Stimulated activated CD8-positive, alpha-beta memory T cell treated with anti-CD3 and anti-CD28 coated beads, Interleukin-15, amount 100 ng/mL, for 4 hours (primary cell): ENCODE data around the gene SLIT1.

Experiments used
- DNase-seq, 2 donors: peaks; one replicate each; pipeline ENCODE4 v3.0.0-alpha.2; 2020; ENCODE audit warnings: low read depth in 2 of 2

SLIT1 gene

DNA sequence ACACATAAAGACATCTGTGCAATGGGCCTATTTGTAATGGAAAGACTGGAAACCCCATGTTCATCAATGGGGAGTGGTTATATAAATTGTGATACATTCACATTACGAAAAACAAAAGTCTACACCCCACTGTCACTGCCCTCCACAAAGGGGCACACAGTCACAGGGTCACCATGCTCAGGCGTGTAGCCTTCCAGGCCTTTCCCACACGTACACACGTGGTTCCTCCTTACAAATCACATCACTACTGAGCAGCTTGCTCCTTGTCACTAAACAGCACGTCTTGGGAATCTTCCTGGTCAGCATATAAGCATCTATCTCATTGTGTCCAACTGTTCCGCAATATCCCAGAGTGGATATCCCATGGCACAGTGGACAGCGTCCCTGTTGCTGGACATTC lies 163.1 kb downstream of the SLIT1 start:
- no peak for DNase-seq

- no peak for DNase-seq
Observed at GRCh38 chr10:97020452-97021400, 165.0 kb downstream of the SLIT1 start.

DNA sequence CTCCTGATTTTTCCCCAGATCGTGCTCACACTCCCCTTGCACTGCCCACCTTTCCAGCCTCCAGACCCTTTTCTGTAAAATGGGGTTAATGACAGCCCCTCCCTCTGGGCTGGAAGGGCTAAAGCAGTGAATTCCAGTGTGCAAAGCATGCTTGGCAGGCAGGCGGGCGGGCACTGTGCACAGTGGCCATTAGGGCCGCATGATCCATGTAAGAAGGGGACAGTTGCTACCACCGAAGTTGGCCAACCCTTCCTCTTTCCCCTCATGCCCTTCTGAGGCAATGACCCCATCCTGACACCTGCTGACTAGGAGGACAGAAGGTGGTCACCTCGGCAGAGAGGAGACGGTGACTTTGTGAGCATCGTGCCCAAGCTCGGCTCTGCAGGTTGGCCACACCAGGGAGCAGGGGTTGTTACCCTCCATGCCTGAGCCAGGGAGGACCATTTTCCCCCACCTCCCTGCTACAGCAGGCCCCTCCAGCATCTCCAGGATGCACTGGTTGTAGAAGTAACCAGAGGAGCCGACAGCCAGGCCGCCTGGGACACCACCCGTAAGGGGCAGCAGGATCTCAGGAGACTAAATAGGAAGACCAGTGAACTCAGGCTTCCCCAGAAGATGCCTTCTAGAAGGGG lies 166.4 kb downstream of the SLIT1 start:
- no peak for DNase-seq

GRCh38 chr10:97018251-97019212 lies 167.2 kb downstream of the SLIT1 start:
- no peak for DNase-seq

- DNase-seq = no peak
Observed at GRCh38 chr10:97017474-97017903, 168.3 kb downstream of the SLIT1 start.

DNA sequence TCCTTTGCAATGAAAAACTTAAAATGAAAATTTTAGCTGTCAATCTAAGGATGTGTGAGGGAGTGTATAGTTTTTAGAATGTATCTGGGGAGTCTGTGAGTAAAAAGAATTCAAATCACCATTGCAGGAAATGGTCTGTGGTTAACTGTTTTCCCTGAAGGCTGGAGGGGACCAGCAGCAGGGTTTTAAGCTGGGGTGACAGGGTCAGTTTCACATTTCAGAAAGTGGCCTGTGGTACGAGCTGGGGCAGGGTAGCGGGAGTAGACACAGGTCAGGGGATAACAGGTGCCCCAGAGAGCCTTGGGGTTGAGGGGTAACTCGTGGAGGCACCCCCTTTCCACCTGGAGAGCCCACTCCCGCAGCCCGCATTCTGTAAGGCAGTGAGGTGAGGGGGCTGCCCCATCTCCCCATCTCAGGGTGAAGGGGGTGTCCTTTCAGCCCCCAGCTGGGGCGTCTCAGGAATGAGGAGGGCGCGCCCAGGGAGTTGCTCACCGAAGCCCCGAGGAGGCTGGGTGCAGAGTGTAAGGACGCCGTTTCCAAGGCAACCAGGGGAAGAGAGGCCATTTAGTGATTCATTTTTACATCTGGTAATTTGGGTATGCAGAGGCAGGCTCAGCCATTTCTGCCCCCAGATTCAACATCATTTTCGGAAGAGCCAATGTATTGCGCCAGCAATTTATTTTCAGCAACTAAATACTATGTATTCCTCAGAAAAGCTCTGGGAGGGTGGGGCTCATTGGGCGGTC lies 168.9 kb downstream of the SLIT1 start:
- DNase-seq = no peak

GRCh38 chr10:97015240-97015639 lies 170.5 kb downstream of the SLIT1 start:
- no peak for DNase-seq

DNA sequence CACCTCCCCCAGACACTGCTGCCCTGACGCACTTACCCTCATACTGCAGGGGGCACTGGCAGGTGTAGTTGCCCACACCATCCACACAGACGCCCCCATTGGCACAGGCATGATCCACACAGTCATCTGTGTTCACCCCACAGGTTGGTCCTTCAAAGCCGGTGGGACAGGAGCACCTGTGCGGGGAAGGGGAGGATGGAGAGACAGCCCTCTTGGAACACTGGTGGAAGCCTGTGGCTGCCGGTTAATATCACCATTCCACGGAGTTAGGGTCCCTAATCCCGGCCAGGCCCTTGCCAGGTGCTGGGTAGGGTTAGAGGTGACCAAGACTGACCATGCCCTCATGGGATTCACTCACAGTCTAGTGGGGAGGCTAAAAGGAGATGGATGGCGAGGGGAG lies 171.8 kb downstream of the SLIT1 start:
- no peak for DNase-seq

DNA sequence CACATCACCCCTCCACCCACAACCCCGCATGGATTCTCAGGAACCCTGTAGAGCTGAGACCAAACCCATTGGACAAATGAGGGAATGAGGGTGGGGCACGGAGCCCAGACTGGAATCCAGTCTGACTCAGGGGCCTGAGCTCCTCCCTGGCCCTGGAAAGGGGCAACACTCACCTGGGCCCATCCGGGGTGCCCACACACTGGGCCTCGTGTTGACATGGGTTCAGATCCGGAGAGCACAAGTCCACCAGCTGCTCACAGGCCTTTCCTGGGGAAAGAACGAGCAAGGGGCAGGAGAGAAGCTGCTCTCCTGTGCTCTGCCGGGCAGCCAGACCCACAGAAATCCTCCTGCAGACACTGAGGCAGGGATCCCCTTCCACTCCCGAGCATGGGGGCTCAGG lies 172.2 kb downstream of the SLIT1 start:
- no peak for DNase-seq

DNA sequence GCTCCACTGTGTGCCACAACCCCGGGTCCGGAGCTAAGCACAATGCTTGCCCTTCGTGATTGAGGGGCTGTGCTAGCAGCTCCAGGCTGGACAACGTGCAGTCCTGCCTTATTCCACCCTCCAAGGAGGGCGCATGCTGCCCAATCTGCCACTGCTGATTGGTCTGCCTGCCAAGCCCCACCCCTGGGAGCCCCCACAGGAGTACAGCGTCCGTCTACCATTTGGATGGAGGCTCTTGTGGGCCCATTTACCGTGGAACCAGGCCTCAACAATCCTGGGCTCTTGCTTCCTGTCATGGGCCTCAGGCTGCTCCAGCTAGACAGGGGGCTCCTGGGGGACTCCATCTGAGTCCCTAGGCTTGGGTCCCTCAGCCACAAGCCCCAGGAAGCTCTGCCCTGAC lies 173.3 kb downstream of the SLIT1 start:
- DNase-seq = no peak

GRCh38 chr10:97011397-97011796 lies 174.4 kb downstream of the SLIT1 start:
- no peak for DNase-seq

DNA sequence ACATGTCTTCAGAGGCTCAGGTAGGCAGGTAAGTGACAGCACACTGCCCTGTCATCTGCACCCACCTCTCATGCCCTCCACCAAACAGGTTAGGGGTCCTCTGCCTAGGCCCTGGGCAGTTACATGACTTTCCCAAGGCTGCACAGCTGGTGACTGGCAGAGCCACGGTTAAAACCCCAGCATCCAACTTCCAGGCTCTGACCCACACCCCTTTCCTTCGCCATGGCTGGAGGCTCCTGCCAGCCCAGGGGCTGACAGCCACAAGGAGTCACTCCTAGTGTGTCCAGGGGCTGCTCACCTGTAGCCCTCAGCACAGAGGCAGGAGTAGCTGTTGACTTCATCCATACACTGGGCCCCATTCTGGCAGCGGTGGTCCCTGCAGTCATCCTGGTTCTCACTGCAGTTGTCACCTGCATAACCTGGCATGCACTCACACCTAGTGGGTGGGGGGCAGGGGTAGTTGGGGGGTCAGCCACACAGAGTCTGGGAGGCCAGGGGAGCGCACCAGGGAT lies 175.0 kb downstream of the SLIT1 start:
- DNase-seq = no peak

DNA sequence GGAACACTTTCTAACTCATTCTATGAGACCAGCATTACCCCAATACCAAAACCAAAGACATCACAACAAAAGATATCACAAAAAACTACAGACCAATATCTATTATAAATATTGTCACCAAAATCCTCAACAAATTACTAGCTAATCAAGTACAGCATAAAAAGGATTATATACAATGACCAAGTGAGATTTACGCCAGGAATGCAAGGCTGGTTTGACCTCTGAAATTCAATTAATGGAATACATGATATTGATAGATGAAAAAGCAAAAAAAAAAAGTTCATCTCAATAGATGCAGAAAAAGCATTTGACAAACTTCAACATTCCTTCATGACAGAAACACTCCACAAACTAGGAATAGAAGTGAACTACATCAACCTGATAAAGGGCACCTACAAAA lies 178.3 kb downstream of the SLIT1 start:
- no peak for DNase-seq

DNA sequence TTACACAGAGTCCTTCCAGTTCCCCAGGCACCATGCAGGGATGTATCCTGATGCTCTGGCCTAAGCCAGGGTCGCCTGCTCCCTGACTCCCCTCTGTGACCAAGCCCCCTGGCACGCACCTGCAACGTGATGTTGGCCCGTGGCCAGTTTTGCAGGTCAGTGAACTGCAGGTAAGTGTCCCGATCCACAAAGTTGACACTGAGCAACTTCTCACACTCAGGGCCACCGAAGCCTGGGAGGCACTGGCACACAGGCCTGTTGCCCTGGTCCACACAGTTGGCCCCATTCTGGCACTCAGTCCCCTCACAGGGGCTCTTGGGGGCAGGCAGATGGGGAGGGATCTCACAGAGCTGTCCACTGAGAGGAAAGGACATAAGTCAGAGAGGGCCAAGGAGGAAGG lies 179.4 kb downstream of the SLIT1 start:
- no peak for DNase-seq

DNA sequence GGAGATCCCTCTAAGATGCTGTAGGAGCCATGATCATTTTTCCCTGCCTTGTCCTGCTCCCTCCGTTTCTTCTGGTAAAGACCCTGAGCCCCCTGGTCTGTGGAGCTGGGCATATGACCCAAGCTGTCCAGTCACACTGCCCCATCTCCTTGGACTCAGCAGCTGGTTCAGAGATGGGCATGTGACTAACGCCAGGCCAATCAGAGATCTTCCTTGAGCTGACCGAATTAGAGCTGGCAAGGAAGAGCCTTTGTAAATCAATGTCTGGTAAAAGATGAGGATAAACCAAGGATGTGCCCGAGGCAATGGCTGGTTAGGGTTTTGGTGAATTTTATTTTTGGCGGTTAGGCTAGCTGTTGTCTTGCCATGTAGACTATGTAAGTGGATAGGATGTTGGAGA lies 180.4 kb downstream of the SLIT1 start:
- no peak for DNase-seq

DNA sequence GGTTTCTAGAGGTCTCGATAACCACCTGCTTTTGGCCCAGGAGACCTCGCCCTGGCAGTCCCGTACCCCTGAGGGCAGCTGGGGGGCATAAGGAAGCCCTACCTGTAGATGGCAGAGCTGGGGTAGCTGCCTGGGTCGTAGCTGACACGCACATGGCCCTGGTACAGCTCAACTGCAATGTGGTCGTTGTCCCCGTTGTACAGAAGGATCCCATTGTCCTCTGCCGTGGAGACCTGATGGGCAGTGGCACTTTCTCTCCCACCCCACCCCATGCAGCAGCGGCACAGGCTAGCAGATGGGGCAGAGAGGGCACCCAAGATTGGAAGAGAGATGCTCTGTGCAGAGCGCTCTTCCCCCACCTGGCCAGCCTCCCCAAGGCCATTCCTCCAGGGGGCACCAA lies 181.2 kb downstream of the SLIT1 start:
- DNase-seq = no peak

GRCh38 chr10:97003804-97004201 lies 182.0 kb downstream of the SLIT1 start:
- DNase-seq = no peak

DNA sequence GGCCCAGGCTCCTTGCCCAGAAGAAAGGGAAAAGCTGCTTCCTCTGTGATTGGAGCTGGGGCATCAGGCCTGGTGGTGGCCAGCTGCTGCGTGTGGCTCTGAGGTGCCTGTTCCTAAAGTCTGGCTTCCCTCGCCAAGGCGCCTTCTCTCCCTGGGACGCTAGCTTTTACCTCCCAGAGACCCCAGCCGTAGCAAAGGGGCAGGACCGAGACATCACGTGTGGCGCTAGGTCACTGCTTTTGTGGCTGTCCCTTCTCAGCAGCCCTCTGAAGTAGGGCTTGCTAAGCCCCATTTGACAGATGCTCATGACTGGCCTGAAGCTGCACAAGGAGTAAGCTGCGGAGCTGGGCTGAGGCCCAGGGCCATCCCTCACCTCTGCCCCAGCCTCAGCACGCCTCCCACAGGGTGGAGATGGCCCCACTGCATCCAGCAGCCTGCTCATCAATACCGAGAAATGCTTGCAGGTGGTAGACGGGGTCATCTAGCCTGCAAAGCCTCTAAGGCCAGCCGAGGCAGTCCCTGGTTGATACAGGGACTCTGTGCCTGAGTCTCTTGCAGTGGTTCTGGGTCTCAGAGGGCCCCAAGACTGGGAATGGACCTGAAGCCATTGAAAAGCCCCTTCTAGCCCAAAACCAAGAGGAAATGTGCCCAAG lies 182.5 kb downstream of the SLIT1 start:
- DNase-seq = no peak

DNA sequence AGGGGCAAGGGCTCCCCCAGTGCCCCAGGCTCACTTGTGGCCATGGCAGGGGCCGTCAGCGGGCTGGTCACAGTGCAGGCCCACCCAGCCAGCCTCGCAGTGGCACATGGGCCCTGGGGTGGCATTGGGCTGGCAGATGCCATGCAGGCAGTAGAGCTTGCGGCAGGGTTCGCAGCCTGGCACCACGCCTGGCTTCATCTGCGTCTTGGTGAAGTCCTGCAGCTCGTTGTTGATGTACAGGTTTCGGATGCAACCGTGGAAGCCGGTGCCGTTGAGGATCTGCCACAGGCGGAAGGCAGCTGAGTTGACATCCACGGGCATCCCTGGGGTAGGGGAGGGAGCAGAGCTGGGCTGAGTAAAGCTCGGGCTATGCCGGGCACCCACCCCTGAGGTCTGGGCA lies 183.1 kb downstream of the SLIT1 start:
- DNase-seq = no peak

DNA sequence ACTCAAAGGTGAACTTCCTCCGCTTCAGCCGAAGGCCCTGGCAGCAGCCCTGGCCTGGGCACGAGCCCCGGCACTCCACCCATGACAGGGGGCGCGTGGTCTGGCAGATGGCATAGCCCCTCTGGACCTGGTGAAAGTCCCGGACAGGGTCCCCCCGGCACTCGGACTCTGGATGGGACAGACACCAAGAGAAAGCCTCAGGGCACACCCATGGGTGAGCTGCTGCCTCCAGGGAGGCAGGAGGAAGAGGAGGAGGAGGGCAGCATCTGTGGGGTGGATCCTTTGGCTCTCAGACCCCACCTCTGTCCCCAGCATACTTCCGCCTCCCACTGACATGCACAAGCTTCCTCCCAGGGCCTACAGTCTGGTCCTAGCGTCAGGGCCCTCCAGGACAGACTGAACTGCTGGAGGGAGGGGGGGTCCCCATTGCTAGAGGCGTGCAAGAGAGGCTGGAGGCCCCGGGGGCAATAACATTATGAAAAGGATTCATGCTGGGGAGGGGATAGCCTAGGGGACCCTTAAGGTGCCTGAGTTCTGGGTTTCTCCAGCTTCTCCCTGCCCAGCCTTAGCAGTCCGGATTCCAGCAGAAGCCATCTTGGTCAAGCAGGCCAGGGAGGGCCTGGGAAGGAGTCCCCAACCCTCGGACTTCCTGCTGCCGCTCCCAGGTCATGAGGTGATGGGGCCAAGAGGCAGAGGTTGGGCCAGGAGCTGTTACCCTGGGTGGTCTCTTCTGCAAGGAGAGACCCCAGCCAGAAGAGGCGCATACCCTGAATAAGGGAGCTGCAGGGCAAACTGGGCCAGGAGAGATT lies 184.4 kb downstream of the SLIT1 start:
- no peak for DNase-seq
